GM12874 (cell line): ENCODE results near the gene TRIM14.

Source experiments
- TF ChIP-seq, protein P1 (sequence below): IDR thresholded peaks from 2 replicates; pipeline ENCODE4 v1.5.1; 2011; ENCODE audit warnings: low read depth, mild to moderate bottlenecking, control low read depth, low read length, moderate library complexity; ENCODE audit not compliant: insufficient read depth

Gene TRIM14

DNA sequence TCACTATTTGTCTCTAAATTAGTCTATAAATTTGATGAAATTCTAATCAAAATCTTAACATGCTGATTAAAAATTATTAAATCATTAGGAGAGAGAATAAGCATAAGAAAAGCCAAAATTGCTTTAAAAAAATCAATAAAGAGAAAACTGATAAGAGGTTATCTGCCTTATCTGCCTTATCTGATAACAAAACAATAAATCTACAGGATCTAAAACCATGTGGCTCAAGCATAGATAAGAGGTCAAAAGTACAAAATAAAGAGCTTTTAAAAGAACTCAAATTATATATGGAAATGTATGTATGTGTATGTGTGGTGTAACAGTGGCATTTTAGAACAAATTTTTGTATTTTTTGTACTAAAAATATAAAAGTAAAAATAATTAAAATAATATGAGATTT is 18.6 kb downstream of the TRIM14 start:
- TF ChIP-seq, protein P1, sequence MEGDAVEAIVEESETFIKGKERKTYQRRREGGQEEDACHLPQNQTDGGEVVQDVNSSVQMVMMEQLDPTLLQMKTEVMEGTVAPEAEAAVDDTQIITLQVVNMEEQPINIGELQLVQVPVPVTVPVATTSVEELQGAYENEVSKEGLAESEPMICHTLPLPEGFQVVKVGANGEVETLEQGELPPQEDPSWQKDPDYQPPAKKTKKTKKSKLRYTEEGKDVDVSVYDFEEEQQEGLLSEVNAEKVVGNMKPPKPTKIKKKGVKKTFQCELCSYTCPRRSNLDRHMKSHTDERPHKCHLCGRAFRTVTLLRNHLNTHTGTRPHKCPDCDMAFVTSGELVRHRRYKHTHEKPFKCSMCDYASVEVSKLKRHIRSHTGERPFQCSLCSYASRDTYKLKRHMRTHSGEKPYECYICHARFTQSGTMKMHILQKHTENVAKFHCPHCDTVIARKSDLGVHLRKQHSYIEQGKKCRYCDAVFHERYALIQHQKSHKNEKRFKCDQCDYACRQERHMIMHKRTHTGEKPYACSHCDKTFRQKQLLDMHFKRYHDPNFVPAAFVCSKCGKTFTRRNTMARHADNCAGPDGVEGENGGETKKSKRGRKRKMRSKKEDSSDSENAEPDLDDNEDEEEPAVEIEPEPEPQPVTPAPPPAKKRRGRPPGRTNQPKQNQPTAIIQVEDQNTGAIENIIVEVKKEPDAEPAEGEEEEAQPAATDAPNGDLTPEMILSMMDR, result no peak

DNA sequence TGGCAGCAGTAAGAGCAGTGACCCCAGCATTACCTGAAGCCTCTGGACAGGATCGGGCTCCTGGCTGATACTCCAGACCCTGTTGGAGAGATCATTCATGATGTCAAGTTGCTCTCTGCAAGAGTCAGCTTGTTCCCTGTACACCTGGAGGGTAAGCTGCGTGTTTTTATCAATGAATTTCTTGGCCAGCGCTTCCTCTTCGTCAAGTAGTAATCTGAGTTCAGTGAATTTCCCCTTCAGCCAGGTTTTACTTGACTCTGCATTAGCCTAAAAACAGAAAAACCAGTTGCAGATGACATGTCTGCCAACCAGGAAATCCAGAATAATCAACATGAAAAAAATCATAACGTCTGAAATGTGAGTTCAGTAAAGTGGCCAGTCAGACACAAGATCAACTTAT is 19.1 kb downstream of the TRIM14 start:
- TF ChIP-seq, protein P1, result no peak

DNA sequence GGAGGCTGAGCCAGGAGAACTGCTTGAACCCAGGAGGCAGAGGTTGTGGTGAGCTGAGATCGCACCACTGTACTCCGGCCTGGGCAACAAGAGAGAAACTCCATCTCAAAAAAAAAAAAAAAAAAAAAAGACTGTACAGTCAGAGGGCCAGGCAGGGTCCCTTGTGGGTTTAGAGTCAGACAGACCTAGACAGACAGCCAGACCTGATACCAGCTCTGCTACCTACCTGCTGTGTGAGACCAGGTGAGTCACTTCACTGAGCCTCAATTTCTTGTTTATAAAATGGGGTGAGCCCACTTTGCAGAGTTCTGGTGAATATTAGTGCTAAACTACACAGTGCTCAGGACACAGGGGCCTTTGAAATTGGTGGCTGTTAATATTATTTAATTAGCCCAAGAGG is 19.7 kb downstream of the TRIM14 start:
- TF ChIP-seq, protein P1, result no peak

DNA sequence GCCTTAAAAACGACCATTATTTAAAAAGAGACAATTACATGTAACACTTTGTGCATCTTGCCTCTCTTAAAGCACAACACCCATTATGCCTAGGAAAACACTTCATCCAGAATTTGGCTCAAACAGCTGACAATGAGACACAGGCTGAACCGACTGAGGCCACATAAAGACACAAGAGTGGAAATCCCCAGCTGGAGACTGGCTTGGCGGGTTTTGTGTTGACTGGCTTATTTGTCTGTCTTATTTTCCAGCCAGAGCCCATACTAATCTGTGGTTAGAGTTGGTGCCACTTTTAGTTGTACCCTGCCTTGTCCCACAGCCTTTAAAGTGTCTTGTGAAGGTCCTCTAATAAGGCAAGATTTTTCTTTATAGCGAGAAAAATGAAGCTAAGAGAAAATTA is 21.2 kb downstream of the TRIM14 start:
- TF ChIP-seq, protein P1, result no peak

DNA sequence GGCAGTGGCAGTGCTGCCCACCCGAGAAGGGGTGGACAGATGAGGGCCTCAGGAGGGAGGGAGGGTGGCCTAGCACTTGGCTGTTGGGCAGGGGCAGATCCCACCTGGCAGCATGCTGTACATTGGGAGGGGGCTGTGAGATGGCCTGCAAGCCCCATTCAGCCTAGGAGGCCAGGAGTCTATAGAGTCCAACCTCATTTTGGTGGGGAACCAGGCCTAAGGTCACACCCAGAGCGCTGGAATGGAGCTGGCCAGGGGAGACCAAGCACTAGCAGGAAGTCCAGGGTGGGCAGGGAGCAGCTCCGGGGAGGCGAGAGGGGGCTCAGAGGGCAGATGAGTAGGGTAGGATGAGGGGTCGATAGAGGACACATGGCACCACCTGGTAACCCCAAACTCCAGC is 22.9 kb downstream of the TRIM14 start:
- TF ChIP-seq, protein P1, result no peak

DNA sequence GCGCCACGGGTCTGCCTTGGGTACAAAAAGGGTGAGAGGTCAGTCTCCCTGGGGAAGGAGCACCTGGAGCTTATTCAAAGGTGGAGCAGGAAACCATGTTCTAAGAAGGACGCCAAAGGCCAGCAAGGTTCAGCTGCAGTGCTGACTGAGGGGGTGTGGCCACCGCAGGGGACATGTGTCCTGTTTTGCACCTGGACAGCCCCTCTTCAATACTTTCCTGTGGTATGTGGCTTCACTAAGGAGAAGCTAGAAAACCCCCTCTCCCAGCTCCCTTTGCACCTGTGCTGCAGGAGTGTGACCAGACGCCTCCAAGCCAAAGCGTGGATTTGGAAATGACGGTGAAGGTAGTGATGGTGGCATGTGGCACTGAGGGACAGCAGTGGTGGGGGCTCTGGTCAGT is 23.6 kb downstream of the TRIM14 start:
- TF ChIP-seq, protein P1, result no peak

DNA sequence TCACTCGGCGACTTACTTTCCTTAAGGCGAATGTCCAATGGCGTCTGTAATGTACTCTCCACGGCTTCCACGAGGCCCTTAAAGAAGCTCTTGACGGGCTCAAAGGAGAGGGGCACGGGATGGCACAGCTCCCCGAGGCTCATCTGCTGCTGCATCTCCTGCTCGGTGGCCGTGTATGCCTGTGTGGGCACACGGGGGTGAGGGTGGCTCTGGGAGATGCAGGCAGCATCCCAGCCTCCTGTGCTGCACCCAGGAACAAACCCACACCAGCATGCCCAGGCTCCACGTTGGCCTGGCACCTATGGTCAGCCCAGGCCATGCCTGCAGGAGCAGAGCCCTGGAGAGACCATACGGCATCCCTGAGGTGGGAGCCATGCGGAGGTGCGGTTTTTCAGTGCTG is 24.2 kb downstream of the TRIM14 start:
- TF ChIP-seq, protein P1, result no peak

DNA sequence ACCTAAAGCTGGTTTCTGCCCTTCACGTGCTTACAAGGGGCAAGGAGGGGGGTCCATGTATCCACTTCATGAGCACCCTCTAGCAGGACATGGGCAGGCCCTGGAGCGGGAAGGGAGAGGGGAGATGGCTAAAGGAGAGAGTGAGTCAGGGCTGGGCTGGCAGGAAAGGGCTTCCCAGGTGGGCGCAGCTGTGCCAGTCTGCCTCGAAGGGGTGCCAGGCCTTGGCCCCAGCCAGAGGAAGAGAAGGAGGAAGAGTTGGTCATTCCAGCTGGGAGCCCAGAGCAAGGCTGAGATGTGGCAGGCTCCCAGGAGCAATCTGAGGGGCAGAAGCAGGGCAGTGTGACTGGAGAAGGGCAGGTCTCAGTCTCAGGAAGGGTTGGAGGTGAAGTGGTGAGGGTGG is 24.7 kb downstream of the TRIM14 start:
- TF ChIP-seq, protein P1, result no peak
